KMS-11 (cell line): Measurements from ENCODE around the gene SMARCB1.

ENCODE experiments used
- H2AFZ ChIP-seq: fragments of 200-600 bp; sonication (generic); 2 replicates; pipeline ENCODE4 v1.6.1; 2016; ENCODE audit warnings: antibody characterized with exemption, mixed run types, low read depth
- H3K27ac ChIP-seq: fragments of 200-600 bp; sonication (generic); 2 replicates; pipeline ENCODE4 v1.6.1; 2016; ENCODE audit warnings: mild to moderate bottlenecking, mixed run types
- H3K27me3 ChIP-seq: fragments of 200-600 bp; sonication (generic); 2 replicates; pipeline ENCODE4 v1.6.1; 2017; ENCODE audit warnings: mild to moderate bottlenecking, low read depth, mixed run types, moderate library complexity; ENCODE audit not compliant: insufficient read depth
- H3K36me3 ChIP-seq: fragments of 200-600 bp; sonication (generic); 2 replicates; pipeline ENCODE4 v1.6.1; 2017; ENCODE audit warnings: mild to moderate bottlenecking, mixed run types; ENCODE audit not compliant: insufficient read depth
- H3K4me1 ChIP-seq: fragments of 200-600 bp; sonication (generic); 2 replicates; pipeline ENCODE4 v1.6.1; 2016; ENCODE audit warnings: mild to moderate bottlenecking, low read depth, mixed run types; ENCODE audit not compliant: poor library complexity, severe bottlenecking
- H3K4me2 ChIP-seq: fragments of 200-600 bp; sonication (generic); 2 replicates; pipeline ENCODE4 v1.7.0; 2016; ENCODE audit warnings: mild to moderate bottlenecking, mixed run types
- H3K4me3 ChIP-seq: fragments of 200-600 bp; sonication (generic); IDR thresholded peaks from 2 replicates; pipeline ENCODE4 v1.6.1; 2017; ENCODE audit warnings: low read depth, low read length, mixed read lengths; ENCODE audit not compliant: insufficient read depth
- H3K79me2 ChIP-seq: fragments of 200-600 bp; sonication (generic); 2 replicates; pipeline ENCODE4 v1.6.1; 2016; ENCODE audit warnings: low read depth, mixed run types; ENCODE audit not compliant: insufficient read depth
- H3K9ac ChIP-seq: fragments of 200-600 bp; sonication (generic); 2 replicates; pipeline ENCODE4 v1.6.1; 2016; ENCODE audit warnings: mild to moderate bottlenecking, mixed run types
- H4K20me1 ChIP-seq: fragments of 200-600 bp; sonication (generic); 2 replicates; pipeline ENCODE4 v1.6.1; 2016; ENCODE audit warnings: mild to moderate bottlenecking, mixed run types; ENCODE audit not compliant: insufficient read depth
- CTCF ChIP-seq: fragments of 200-600 bp; sonication (generic); conservative IDR thresholded peaks from 2 replicates; pipeline ENCODE4 v1.6.1; 2017; ENCODE audit warnings: low read depth, mild to moderate bottlenecking, antibody characterized with exemption, low read length, moderate library complexity, mixed read lengths

Gene SMARCB1

GRCh38 chr22:23825246-23825905 lies 38.6 kb downstream of the SMARCB1 start:
- Histone ChIP-seq H3K36me3 (no peaks in the 10 kb centered on the region), H3K79me2 (no peaks in the 10 kb centered on the region), H3K4me1 (no peaks in the 10 kb centered on the region), H3K4me3 (no peak overlapping the region), H3K27me3 (no peaks in the 10 kb centered on the region), H3K4me2 (no peak overlapping the region), H3K27ac (no peak overlapping the region), H4K20me1 (no peaks in the 10 kb centered on the region), H2AFZ (no peak overlapping the region), H3K9ac (no peak overlapping the region)
- no peak for TF ChIP-seq CTCF

GRCh38 chr22:23826510-23827350 lies 40.0 kb downstream of the SMARCB1 start:
- no peak for TF ChIP-seq CTCF
- Histone ChIP-seq H3K79me2 (no peaks in the 10 kb centered on the region), H3K4me1 (no peaks in the 10 kb centered on the region), H3K9ac (no peak overlapping the region), H3K36me3 (no peaks in the 10 kb centered on the region), H3K27me3 (no peaks in the 10 kb centered on the region), H4K20me1 (no peaks in the 10 kb centered on the region), H3K27ac (no peak overlapping the region), H2AFZ (no peak overlapping the region), H3K4me2 (no peak overlapping the region), H3K4me3 (no peak overlapping the region)

- Histone ChIP-seq H3K27ac (no peak overlapping the region), H3K4me1 (no peaks in the 10 kb centered on the region), H3K27me3 (no peaks in the 10 kb centered on the region), H3K4me3 (no peak overlapping the region), H4K20me1 (no peaks in the 10 kb centered on the region), H3K4me2 (no peak overlapping the region), H2AFZ (no peak overlapping the region), H3K79me2 (no peaks in the 10 kb centered on the region), H3K36me3 (no peaks in the 10 kb centered on the region), H3K9ac (no peak overlapping the region)
- no peak for TF ChIP-seq CTCF
Observed at GRCh38 chr22:23827351-23827995, 40.7 kb downstream of the SMARCB1 start.

- Histone ChIP-seq H3K36me3 (no peaks in the 10 kb centered on the region), H3K4me1 (no peaks in the 10 kb centered on the region)
Observed at GRCh38 chr22:23828800-23829680, 42.3 kb downstream of the SMARCB1 start.

More at GRCh38 chr22:23828800-23829680, 42.3 kb downstream of the SMARCB1 start:
- H3K27me3 ChIP-seq: no peaks in the 10 kb centered on the region
- H4K20me1 ChIP-seq: no peaks in the 10 kb centered on the region
- H3K9ac ChIP-seq: no peak overlapping the region
- no peak overlapping the region for H2AFZ ChIP-seq
- no peak overlapping the region for H3K4me3 ChIP-seq
- H3K4me2 ChIP-seq: no peak overlapping the region
- TF ChIP-seq CTCF: no peak
- H3K79me2 ChIP-seq: no peaks in the 10 kb centered on the region
- no peak overlapping the region for H3K27ac ChIP-seq
